HG03521 (cell line): ENCODE data around the gene MYO10.
"Not testable (repeated sequence)": the region's sequence is repeated elsewhere in the genome, so short reads cannot be mapped to it uniquely, and the experiment has no call there.

Experiments used
- ATAC-seq: cut with Tn5 transposase; IDR thresholded peaks from one replicate; pipeline ENCODE4 v1.9.1; 2021; ENCODE audit warnings: mild to moderate bottlenecking, moderate library complexity; ENCODE audit not compliant: unreplicated experiment

Gene MYO10

GRCh38 chr5:16936150-16936988, at the start of gene MYO10:
MYO10 (minus strand) TSS chr5:16936288; CDS start chr5:16935808, 480 bp downstream.
- peak; percentile 52 for ATAC-seq

- ATAC-seq: not testable (repeated sequence)
Measured at GRCh38 chr5:16985304-16985703, 49.2 kb upstream of the MYO10 start.

DNA sequence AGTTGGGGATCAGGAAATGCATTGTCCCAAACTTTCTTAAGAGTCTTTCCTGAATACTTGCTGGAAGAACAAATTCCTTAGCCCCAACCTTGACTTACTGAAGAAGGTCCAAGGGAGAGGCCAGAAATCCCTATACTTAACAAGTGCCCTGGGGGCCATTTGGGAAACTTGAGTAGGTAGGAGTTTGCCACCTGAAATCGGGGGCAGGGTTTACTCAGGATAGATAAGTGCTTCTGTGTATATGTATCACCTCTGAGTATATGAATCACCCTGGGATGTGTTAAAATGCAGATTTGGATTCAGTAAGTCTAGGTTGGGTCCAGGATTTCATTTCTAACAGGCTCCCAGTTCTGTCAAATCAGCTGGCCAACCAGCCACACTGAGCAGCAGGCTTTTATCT, 47.9 kb upstream of the MYO10 start:
- ATAC-seq: no peak

- no peak for ATAC-seq
Measured at GRCh38 chr5:16983022-16983639, 47.0 kb upstream of the MYO10 start.

- ATAC-seq: no peak
Measured at GRCh38 chr5:16981700-16982099, 45.6 kb upstream of the MYO10 start.

GRCh38 chr5:16980983-16981382, 44.9 kb upstream of the MYO10 start:
- ATAC-seq: no peak

GRCh38 chr5:16978296-16978695, 42.2 kb upstream of the MYO10 start:
- ATAC-seq: no peak

DNA sequence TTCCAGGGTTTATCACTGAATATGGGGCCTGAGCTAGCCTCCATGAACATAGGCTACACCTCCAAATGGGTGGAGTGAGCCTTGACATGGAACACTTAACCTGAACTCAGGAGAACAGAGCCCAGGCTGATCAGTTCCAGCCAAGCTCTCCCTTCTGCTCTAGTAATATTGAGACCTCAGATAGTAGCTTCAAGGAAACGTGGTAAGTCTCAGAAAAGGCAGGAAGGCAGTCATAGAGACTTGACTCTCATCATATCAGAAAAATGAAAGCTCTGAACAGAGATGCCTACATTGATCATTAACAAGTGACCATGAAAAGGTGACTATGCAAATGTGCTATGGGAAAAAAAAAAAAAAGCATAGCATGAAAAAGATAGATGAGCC, 40.5 kb upstream of the MYO10 start:
- ATAC-seq: peak; percentile 64

DNA sequence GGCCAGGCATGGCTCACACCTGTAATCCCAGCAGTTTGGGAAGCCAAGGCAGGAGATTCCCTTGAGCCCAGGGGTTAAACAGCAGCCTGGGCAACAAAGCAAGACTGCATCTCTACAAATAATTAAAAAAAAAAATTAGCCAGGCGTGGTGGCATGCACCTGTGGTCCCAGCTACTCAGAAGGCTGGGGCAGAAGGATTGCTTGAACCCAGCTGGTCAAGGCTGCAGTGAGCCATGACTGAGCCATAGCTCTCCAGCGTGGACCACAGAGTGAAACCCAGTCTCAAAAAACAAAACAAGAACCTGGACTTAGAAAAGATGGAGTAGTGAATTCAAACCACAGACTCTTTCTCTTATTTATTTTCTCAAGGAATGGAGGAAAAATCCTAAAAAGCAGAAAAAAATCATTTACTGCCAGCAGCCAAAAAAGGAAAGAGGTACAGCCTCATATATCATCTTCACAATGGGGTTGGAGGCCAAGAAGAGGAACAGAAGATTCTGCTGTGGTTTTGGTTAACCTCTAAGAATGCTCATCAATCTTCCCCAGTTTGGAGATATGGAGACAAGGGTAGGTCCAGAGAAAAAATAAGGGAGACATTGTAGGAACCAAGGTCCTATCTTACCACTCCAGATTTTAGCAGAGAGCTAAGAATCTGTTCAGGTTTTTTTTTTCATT, 40.0 kb upstream of the MYO10 start:
- peak; percentile 64 for ATAC-seq

DNA sequence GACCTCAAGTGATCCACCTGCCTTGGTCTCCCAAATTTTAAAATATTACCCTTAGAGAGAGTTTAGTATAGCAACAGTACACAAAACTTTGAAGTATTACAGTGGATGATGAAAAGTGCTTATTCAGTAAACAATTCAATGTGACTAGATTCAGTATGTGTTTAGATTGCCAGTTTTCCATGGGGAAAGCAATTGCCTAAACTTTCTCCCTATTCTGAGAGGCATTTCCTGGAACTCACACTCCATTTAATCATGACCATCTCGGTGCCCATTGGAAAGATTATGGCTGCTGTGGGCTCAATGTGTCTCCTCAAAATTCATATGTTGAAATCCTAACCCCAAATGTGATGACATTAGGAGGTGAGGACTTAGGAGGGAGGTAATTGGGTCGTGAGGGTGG, 38.9 kb upstream of the MYO10 start:
- ATAC-seq: no peak

DNA sequence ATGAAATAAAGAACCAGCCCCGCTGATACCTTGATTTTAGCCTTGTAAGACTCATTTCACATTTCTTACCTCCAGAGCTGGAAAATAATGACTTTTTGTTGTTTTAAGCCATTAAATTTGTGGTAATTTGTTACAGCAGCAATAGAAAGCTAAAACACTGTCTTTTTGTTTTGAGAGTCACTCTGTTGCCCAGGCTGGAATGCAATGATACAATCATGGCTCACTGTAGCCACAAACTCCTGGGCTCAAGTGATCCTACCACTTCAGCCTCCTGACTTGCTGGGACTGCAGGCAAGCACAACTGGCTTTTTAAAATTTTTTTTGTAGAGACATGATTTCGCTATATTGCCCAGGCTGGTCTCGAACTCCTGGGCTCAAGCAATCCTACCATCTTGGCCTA, 34.7 kb upstream of the MYO10 start:
- no peak for ATAC-seq

DNA sequence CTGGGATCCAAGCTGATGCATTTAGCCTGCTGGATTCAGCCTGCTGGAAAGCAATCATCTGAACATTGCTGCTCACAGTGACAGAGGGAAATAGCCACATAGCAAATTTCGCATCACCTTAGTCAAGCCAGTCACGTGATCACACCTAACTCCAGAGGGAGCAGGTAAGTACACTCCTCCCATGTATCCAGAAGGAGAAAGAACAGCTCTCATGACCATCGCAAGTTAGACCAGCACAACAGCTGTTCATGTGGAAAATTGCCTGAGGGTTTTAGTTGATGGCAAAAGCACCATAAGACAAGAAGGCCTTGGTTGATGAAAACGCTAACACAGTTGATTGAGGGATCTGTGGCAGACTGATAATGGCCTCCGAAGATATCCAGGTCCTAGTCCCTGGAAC, 34.2 kb upstream of the MYO10 start:
- ATAC-seq: no peak

- ATAC-seq: no peak
Measured at GRCh38 chr5:16965581-16965980, 29.5 kb upstream of the MYO10 start.

GRCh38 chr5:16963821-16964220, 27.7 kb upstream of the MYO10 start:
- ATAC-seq: no peak

GRCh38 chr5:16961131-16961530, 25.0 kb upstream of the MYO10 start:
- ATAC-seq: no peak

DNA sequence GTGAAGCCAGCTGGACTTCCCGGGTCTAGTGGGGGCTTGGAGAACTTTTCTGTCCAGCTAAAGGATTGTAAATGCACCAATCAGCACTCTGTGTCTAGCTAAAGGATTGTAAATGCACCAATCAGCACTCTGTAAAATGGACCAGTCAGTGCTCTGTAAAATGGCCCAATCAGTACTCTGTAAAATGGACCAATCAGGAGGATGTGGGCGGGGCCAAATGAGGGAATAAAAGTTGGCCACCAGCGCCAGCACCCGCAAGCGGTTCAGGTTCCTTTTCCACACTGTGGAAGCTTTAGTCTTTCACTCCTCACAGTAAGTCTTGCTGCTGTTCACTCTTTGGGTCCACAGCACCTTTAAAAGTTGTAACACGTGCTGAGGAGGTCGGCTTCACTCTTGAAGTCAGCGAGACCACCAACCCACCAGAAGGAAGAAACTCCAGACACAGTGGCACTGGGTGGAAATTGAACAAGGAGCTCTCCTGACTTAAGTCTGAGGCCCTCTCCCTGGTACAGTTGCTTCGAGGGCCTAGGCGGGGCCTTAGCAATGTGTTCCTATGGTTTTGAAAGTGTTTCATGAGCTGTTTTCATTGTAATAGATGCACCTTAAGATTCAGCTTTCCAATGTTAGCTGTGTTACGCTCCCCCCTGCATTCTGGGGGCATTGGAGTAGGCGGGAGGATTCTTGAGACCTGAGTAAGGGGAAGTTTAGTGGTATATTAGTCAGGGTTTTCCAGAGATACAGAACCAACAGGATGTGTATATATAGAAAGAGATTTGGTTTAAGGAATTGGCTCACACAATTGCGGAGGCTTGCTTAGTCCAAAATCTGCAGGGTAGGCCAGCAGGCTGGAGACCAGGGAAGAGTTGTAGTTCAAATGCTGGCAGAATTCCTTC, 21.5 kb upstream of the MYO10 start:
- ATAC-seq: no peak

GRCh38 chr5:16953729-16954128, 17.6 kb upstream of the MYO10 start:
- ATAC-seq: no peak

DNA sequence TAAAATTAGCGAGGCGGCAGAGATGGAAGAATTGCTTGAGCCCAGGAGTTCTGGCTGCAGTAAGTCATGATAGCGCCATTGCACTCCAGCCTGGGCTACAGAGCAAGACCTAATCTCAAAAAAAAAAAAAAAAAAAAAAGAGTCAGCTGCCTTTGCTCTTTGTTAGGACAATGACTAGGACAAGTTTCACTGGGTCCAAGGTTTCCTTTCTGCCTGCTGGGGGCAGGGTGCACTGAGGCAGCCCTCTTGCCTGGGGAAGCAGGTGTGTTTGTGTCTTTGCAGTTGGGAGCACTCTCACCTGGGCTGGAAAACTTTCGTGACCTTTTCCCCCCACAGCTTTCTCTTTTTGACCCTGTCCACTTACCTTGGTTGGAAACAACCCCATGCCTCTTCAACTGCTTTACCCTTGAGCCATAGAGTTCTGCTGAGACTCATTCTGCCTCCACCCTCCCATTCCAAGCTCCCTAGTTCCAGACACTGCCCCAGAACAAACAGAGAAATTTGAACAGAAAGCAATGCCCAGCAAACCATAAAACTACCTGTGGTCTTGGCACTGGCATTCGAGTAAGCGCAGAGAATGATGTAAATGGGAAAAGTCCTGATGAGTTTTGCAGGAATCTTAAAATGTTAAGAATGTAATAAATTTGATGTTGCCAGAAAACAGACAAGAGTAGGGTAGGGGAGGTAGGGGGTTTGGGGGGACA, 17.0 kb upstream of the MYO10 start:
- no peak for ATAC-seq

DNA sequence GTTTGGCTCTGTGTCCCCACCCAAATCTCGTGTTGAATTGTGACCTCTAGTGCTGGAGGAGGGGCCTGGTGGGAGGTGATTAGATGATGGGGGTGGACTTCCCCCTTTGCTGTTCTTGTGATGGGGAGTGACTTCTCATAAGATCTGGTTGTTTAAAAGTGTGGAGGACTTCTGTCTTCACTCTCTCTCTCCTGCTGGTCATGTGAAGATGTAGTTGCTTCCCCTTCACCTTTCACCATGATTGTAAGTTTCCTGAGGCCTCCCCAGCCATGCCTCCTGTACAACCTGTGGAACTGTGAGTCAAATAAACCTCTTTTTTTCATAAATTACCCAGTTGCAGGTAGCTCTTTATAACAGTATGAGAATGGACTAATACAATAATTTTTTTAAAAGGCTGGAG, 10.6 kb upstream of the MYO10 start:
- ATAC-seq: no peak

GRCh38 chr5:16944816-16945562, 8.9 kb upstream of the MYO10 start:
- ATAC-seq: no peak
